Gastroesophageal sphincter (tissue), 3 donors: ENCODE results near the gene CCDC3.

Source experiments
- POLR2A ChIP-seq, 2 donors: fragments of 450-650 bp; IDR thresholded peaks; one replicate each; pipeline ENCODE4 v1.6.1; 2017; ENCODE audit warnings: antibody characterized with exemption in 2 of 2, mild to moderate bottlenecking in 2 of 2, moderate library complexity in 1 of 2
- TF ChIP-seq, protein P1 (sequence below), 4 experiments: fragments of 200-600 bp in 2 of 4; fragments of 450-650 bp in 2 of 4; sonication (generic) in 1 of 4; IDR thresholded peaks; one replicate each; pipeline ENCODE4 v1.5.1; 2017 to 2019; ENCODE audit warnings: antibody characterized with exemption in 4 of 4, mild to moderate bottlenecking in 2 of 4, moderate library complexity in 2 of 4

DNA sequence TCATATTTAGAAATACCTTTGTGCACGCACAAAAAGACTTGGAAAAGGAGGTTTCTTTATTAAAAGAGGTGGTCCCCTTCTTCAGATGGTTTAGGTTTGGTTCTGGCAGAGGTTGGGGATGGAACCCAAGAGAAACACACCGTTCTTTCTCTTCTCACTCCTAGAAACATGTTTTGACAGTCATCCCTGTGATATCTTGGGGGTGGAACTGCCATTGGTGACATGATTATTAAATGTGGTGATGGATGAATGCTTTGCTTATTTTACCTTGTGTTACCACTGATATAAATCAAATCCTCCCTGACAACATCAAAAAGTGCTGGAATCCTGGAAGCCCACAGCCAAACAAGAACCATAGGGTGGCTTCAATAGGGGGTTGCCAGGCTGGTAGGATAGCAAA, 146.5 kb downstream of the CCDC3 start:
- TF ChIP-seq, protein P1, sequence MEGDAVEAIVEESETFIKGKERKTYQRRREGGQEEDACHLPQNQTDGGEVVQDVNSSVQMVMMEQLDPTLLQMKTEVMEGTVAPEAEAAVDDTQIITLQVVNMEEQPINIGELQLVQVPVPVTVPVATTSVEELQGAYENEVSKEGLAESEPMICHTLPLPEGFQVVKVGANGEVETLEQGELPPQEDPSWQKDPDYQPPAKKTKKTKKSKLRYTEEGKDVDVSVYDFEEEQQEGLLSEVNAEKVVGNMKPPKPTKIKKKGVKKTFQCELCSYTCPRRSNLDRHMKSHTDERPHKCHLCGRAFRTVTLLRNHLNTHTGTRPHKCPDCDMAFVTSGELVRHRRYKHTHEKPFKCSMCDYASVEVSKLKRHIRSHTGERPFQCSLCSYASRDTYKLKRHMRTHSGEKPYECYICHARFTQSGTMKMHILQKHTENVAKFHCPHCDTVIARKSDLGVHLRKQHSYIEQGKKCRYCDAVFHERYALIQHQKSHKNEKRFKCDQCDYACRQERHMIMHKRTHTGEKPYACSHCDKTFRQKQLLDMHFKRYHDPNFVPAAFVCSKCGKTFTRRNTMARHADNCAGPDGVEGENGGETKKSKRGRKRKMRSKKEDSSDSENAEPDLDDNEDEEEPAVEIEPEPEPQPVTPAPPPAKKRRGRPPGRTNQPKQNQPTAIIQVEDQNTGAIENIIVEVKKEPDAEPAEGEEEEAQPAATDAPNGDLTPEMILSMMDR (IDR thresholded peaks at IDR 0.05): no peak
- TF ChIP-seq POLR2A (IDR thresholded peaks at IDR 0.05): no peak
